Left renal pelvis (tissue), 4 donors: ENCODE measurements around the gene TAF4. TPM values are rescaled to one million over a fixed set of nuclear protein-coding genes. Genes with fewer than 3 reads are reported as not detected.

ENCODE experiments used
- DNase-seq, 4 donors: peaks; one replicate each; pipeline ENCODE4 v3.0.0-alpha.2; 2013; ENCODE audit warnings: low read depth in 4 of 4, low spot score in 3 of 4
- polyA plus RNA-seq, 4 donors: library from polyadenylated mRNA; unstranded; fragments of 120-200 nt; gene quantifications; one replicate each; pipeline ENCODE4 v1.2.1, GENCODE V29; 2013; ENCODE audit not compliant: insufficient read length in 4 of 4

TAF4 gene
- polyA plus RNA-seq, 4 donors: 13.3 to 21.9 (median 17.7) TPM

GRCh38 chr20:61924858-61925554, 140.7 kb downstream of the TAF4 start:
- no peak for DNase-seq

Other genes with a start within 250 kb of the TAF4 start
- 10 to 100 TPM; 52.2 to 61.7 (median 53.4) TPM for gene LSM14B, start 56.6 kb upstream of the TAF4 start, polyA plus RNA-seq
- gene PSMA7, start 77.5 kb upstream of the TAF4 start, polyA plus RNA-seq: 100 to 1,000 TPM; 133 to 201 (median 164) TPM
- 10 to 100 TPM; 15.6 to 26.4 (median 18.9) TPM for gene SS18L1, start 77.9 kb upstream of the TAF4 start, polyA plus RNA-seq
- 10 to 100 TPM; 25.2 to 50.0 (median 31.1) TPM for gene MTG2, start 117.1 kb upstream of the TAF4 start, polyA plus RNA-seq
- gene HRH3, start 154.4 kb upstream of the TAF4 start, polyA plus RNA-seq: under 1 TPM in 3 of 4 donors, not detected in 1; 0.07 to 0.37 (median 0.17) TPM
- gene OSBPL2, start 172.6 kb upstream of the TAF4 start, polyA plus RNA-seq: 10 to 100 TPM; 23.5 to 44.3 (median 34.3) TPM
- gene ADRM1, start 237.1 kb upstream of the TAF4 start, polyA plus RNA-seq: 10 to 100 TPM; 38.6 to 62.8 (median 43.8) TPM